ENCODE results near the gene MTCL1. TPM values are rescaled to one million over a fixed set of nuclear protein-coding genes. Genes with fewer than 3 reads are reported as not detected.

The MTCL1 gene
- total and polyA plus RNA-seq, 2 donors (not counting 1 experiment from before 2014, with no cell fraction given) = 35.0 to 56.0 TPM

DNA sequence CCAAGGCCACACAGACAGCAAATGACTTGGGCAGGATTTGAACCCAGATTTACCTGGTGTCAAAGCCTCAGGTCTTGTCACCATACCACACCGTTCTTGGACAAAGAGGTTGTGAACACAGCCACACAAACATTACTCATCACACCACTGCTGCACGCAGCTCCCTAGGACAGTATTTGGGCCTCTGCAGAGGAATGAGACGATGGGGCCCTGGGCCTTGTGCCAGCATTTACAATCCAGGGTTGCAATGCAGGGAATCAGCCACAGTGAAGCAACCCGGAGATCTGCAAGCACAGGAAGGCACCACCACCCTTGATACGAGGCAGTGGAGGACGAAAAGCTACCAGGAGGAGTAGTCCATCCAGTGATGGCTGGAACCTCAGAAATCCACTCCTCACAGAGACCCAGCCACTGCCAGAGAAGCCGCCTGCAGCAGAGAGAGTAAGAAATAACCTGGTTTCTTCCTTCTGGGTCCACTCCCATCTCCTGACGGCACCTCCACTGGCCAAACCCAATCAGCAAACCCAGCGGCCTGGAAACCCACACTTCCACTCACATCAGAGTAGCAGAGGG, 3.7 kb upstream of the MTCL1 start:
- peak; percentile 83 to 85 for DNase-seq (ENCODE audit: low read depth in 2 of 2)
- Histone ChIP-seq H3K4me1 (ENCODE audit: control insufficient read depth, extremely low read depth, insufficient read depth, low read length) (peaks cover 16% of the 10 kb centered on the region), H3K4me3 (replicated peaks in 1 of 4; ENCODE audit: control extremely low read depth in 1 of 4, insufficient read depth in 1 of 4, low read depth in 3 of 4, low read length in 4 of 4) (no peak overlapping the region), H3K9ac (ENCODE audit: insufficient read depth, low read length) (no peak overlapping the region), H2AFZ (ENCODE audit: low read length) (peak overlapping the region; percentile 64), H3K27me3 (ENCODE audit: control insufficient read depth, insufficient read depth, low read length) (no peaks in the 10 kb centered on the region), H4K20me1 (ENCODE audit: control insufficient read depth, extremely low read depth, insufficient read depth, low read length) (no peaks in the 10 kb centered on the region), H3K9me3 (ENCODE audit: control insufficient read depth, insufficient read depth, low read depth, low read length) (no peaks in the 10 kb centered on the region), H3K4me2 (ENCODE audit: extremely low read depth, insufficient read depth, low read length) (peak overlapping the region; percentile 59), H3K79me2 (ENCODE audit: control insufficient read depth, insufficient read depth, low read length) (peaks cover 8% of the 10 kb centered on the region), H3K27ac (ENCODE audit: insufficient read depth, low read length) (peak overlapping the region; percentile 43), H3K36me3 (ENCODE audit: control insufficient read depth, insufficient read depth, low read length) (no peaks in the 10 kb centered on the region)
- TF ChIP-seq EZH2 (IDR thresholded peaks at IDR 0.05; ENCODE audit: low read length, missing control alignments) = no peak
- TF ChIP-seq, protein P1, sequence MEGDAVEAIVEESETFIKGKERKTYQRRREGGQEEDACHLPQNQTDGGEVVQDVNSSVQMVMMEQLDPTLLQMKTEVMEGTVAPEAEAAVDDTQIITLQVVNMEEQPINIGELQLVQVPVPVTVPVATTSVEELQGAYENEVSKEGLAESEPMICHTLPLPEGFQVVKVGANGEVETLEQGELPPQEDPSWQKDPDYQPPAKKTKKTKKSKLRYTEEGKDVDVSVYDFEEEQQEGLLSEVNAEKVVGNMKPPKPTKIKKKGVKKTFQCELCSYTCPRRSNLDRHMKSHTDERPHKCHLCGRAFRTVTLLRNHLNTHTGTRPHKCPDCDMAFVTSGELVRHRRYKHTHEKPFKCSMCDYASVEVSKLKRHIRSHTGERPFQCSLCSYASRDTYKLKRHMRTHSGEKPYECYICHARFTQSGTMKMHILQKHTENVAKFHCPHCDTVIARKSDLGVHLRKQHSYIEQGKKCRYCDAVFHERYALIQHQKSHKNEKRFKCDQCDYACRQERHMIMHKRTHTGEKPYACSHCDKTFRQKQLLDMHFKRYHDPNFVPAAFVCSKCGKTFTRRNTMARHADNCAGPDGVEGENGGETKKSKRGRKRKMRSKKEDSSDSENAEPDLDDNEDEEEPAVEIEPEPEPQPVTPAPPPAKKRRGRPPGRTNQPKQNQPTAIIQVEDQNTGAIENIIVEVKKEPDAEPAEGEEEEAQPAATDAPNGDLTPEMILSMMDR (conservative IDR thresholded peaks at IDR 0.05 in 1 of 2, IDR thresholded peaks at IDR 0.05 in 1 of 2; ENCODE audit: low read depth in 1 of 2, low read length in 2 of 2) = no peak

- Histone ChIP-seq H3K9me3 (ENCODE audit: control insufficient read depth, insufficient read depth, low read depth, low read length) (no peaks in the 10 kb centered on the region), H4K20me1 (ENCODE audit: control insufficient read depth, extremely low read depth, insufficient read depth, low read length) (no peaks in the 10 kb centered on the region), H3K27me3 (ENCODE audit: control insufficient read depth, insufficient read depth, low read length) (no peaks in the 10 kb centered on the region), H3K4me1 (ENCODE audit: control insufficient read depth, extremely low read depth, insufficient read depth, low read length) (peaks cover 16% of the 10 kb centered on the region), H2AFZ (ENCODE audit: low read length) (no peak overlapping the region), H3K36me3 (ENCODE audit: control insufficient read depth, insufficient read depth, low read length) (no peaks in the 10 kb centered on the region), H3K4me2 (ENCODE audit: extremely low read depth, insufficient read depth, low read length) (no peak overlapping the region), H3K27ac (ENCODE audit: insufficient read depth, low read length) (no peak overlapping the region), H3K9ac (ENCODE audit: insufficient read depth, low read length) (no peak overlapping the region), H3K79me2 (ENCODE audit: control insufficient read depth, insufficient read depth, low read length) (peaks cover 17% of the 10 kb centered on the region), H3K4me3 (replicated peaks in 1 of 4; ENCODE audit: control extremely low read depth in 1 of 4, insufficient read depth in 1 of 4, low read depth in 3 of 4, low read length in 4 of 4) (no peak overlapping the region)
- no peak for DNase-seq (ENCODE audit: low read depth in 2 of 2)
- TF ChIP-seq EZH2 (IDR thresholded peaks at IDR 0.05; ENCODE audit: low read length, missing control alignments) = no peak
- TF ChIP-seq, protein P1 (conservative IDR thresholded peaks at IDR 0.05 in 1 of 2, IDR thresholded peaks at IDR 0.05 in 1 of 2; ENCODE audit: low read depth in 1 of 2, low read length in 2 of 2) = no peak
These were observed 2.7 kb upstream of the MTCL1 start for GRCh38 chr18:8702668-8703067.

- Histone ChIP-seq H3K79me2 (ENCODE audit: control insufficient read depth, insufficient read depth, low read length) (peaks cover 23% of the 10 kb centered on the region), H3K27ac (ENCODE audit: insufficient read depth, low read length) (no peak overlapping the region), H3K4me3 (replicated peaks in 1 of 4; ENCODE audit: control extremely low read depth in 1 of 4, insufficient read depth in 1 of 4, low read depth in 3 of 4, low read length in 4 of 4) (no peak overlapping the region), H3K9me3 (ENCODE audit: control insufficient read depth, insufficient read depth, low read depth, low read length) (no peaks in the 10 kb centered on the region), H3K27me3 (ENCODE audit: control insufficient read depth, insufficient read depth, low read length) (no peaks in the 10 kb centered on the region), H4K20me1 (ENCODE audit: control insufficient read depth, extremely low read depth, insufficient read depth, low read length) (no peaks in the 10 kb centered on the region), H3K4me2 (ENCODE audit: extremely low read depth, insufficient read depth, low read length) (no peak overlapping the region), H3K9ac (ENCODE audit: insufficient read depth, low read length) (no peak overlapping the region), H3K36me3 (ENCODE audit: control insufficient read depth, insufficient read depth, low read length) (no peaks in the 10 kb centered on the region), H3K4me1 (ENCODE audit: control insufficient read depth, extremely low read depth, insufficient read depth, low read length) (peaks cover 16% of the 10 kb centered on the region), H2AFZ (ENCODE audit: low read length) (no peak overlapping the region)
- DNase-seq (ENCODE audit: low read depth in 2 of 2) = no peak
- TF ChIP-seq EZH2 (IDR thresholded peaks at IDR 0.05; ENCODE audit: low read length, missing control alignments) = no peak
- TF ChIP-seq, protein P1 (conservative IDR thresholded peaks at IDR 0.05 in 1 of 2, IDR thresholded peaks at IDR 0.05 in 1 of 2; ENCODE audit: low read depth in 1 of 2, low read length in 2 of 2) = no peak
These were observed 2.2 kb upstream of the MTCL1 start for GRCh38 chr18:8703092-8703709.
